Gastrocnemius medialis (tissue), 4 donors: Measurements from ENCODE around the gene OR2T8. TPM values are rescaled to one million over a fixed set of nuclear protein-coding genes. Genes with fewer than 3 reads are reported as not detected.

Experiments
- ATAC-seq, 2 donors: fragments of 150-250 bp; one replicate each; pipeline ENCODE4 v1.9.1; 2016
- DNase-seq, 2 donors: peaks; one replicate each; pipeline ENCODE4 v3.0.0-alpha.2; 2019
- H3K27ac ChIP-seq, 4 donors: fragments of 200-600 bp; sonication (generic); 1 replicate in 1 of 4; 2 replicates in 3 of 4; pipeline ENCODE4 v1.5.1; 2016 to 2018; ENCODE audit warnings: mild to moderate bottlenecking in 2 of 4, moderate library complexity in 1 of 4
- H3K27me3 ChIP-seq, 3 donors: fragments of 200-600 bp; sonication (generic) in 2 of 3; 1 replicate in 1 of 3; 2 replicates in 2 of 3; pipeline versions ENCODE4 v1.5.1 to v1.6.0; 2016 to 2019; ENCODE audit warnings: mild to moderate bottlenecking in 1 of 3, moderate library complexity in 1 of 3
- H3K36me3 ChIP-seq, 2 donors: fragments of 200-600 bp; sonication (generic) in 1 of 2; one replicate each; pipeline ENCODE4 v1.5.1; 2017 to 2018
- H3K4me1 ChIP-seq, 2 donors: fragments of 200-600 bp; sonication (generic) in 1 of 2; one replicate each; pipeline ENCODE4 v1.5.1; 2016 to 2017; ENCODE audit warnings: mild to moderate bottlenecking in 2 of 2
- H3K4me3 ChIP-seq, 4 donors: fragments of 200-600 bp; sonication (generic) in 3 of 4; 1 replicate in 1 of 4; 2 replicates in 3 of 4; pipeline ENCODE4 v1.5.1; 2016 to 2019; ENCODE audit warnings: mild to moderate bottlenecking in 2 of 4
- H3K9me3 ChIP-seq, 3 donors: fragments of 200-600 bp; sonication (generic) in 2 of 3; 1 replicate in 1 of 3; 2 replicates in 2 of 3; pipeline ENCODE4 v1.5.1; 2016 to 2019
- POLR2A ChIP-seq, 2 donors: fragments of 450-650 bp; IDR thresholded peaks; one replicate each; pipeline ENCODE4 v1.6.1; 2017; ENCODE audit warnings: antibody characterized with exemption in 2 of 2, mild to moderate bottlenecking in 2 of 2, moderate library complexity in 2 of 2
- in situ Hi-C, 4 donors: fragments of 200-750 bp; cut with MboI; loops; one replicate each; pipeline versions ENCODE4 v1.15.0 to v1.8.0; 2017; ENCODE audit warnings: low sequenced_read_pairs in 4 of 4
- intact Hi-C: fragments of 100-400 bp; cut with DNase I; formaldehyde crosslinking; loops from one replicate; pipeline ENCODE4 v1.15.1; 2023; ENCODE audit warnings: low total_unique reads
- total RNA-seq, 4 donors: library from RNA; depleted of rRNA; stranded (reverse); fragments of >200 nt; gene quantifications; one replicate each; pipeline versions ENCODE4 v1.1.0 to v1.2.3, GENCODE V29; 2016
- TF ChIP-seq, protein P1 (sequence below), 5 experiments: fragments of 450-650 bp in 3 of 5; fragments of 200-600 bp in 2 of 5; sonication (generic) in 2 of 5; IDR thresholded peaks in 4 of 5; conservative IDR thresholded peaks in 1 of 5; 1 replicate in 4 of 5; 2 replicates in 1 of 5; pipeline ENCODE4 v1.5.1; 2016 to 2019; ENCODE audit warnings: antibody characterized with exemption in 5 of 5, mild to moderate bottlenecking in 3 of 5, moderate library complexity in 3 of 5

The OR2T8 gene
- total RNA-seq, 4 donors from 2014 or later = not detected

DNA sequence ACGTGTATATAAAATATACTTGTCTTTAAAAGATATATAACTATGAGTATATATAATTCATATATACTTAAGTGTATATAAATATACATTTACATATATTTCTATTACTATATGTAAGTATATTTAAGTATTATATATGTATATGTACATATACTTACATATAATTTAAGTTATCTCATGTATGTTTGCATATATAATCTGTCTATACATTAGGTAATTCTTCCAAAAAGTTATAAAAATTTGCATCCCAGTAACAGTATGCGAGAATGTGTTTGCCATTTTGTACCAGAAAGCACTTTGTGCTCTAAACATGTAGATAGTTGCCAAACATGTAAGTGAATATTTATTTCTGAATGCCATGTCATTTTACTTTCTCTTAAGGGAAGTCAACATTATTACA lies 44.9 kb downstream of the OR2T8 start, which contains the start of gene OR2AK2:
OR2AK2 (plus strand) TSS at position 301 of the 400 bp plus-strand sequence. CDS start 144 bp downstream, outside the sequence.
- TF ChIP-seq POLR2A (IDR thresholded peaks at IDR 0.05) = no peak
- TF ChIP-seq, protein P1, sequence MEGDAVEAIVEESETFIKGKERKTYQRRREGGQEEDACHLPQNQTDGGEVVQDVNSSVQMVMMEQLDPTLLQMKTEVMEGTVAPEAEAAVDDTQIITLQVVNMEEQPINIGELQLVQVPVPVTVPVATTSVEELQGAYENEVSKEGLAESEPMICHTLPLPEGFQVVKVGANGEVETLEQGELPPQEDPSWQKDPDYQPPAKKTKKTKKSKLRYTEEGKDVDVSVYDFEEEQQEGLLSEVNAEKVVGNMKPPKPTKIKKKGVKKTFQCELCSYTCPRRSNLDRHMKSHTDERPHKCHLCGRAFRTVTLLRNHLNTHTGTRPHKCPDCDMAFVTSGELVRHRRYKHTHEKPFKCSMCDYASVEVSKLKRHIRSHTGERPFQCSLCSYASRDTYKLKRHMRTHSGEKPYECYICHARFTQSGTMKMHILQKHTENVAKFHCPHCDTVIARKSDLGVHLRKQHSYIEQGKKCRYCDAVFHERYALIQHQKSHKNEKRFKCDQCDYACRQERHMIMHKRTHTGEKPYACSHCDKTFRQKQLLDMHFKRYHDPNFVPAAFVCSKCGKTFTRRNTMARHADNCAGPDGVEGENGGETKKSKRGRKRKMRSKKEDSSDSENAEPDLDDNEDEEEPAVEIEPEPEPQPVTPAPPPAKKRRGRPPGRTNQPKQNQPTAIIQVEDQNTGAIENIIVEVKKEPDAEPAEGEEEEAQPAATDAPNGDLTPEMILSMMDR (IDR thresholded peaks at IDR 0.05 in 4 of 5, conservative IDR thresholded peaks at IDR 0.05 in 1 of 5) = no peak
- intact Hi-C loops = no loop called here
- ATAC-seq (no peak), DNase-seq (no peak)
- Histone ChIP-seq H3K27me3 (no peaks in the 10 kb centered on the region), H3K4me3 (no peak within 1 kb of the TSS), H3K36me3 (no peaks in the 10 kb centered on the region), H3K9me3 (no peaks in the 10 kb centered on the region), H3K4me1 (no peaks in the 10 kb centered on the region), H3K27ac (no peak within 1 kb of the TSS)
- in situ Hi-C loops = no loop called here

DNA sequence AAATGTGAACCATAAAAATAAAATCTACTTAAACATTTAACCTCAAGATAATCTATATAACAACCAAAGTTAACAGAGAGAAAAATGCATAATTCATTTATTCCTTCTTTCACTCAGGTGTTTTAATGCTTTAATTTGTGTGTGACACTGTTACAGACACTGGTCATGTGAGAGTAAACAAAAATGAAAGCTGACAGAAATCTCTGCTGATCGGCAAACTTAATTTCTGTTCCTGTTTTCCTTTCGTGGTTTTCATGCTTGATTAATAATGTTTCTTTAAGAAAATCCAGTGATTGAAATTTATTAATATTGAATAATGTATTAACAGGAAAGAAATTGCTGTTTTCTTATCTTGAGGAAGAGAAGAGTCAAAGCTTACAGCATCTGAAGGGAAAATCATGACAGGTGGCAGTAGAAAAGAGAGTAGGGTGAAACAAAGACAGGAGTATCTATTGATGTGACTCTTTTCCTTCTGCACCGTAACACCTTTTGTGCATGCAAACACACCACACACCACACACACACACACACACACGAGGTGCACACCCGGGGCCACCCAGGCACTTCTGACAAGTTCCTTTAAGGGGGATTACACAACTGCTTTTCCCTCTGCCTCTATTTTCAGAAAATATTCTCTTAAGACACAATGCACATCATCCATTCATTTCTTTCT lies 46.6 kb downstream of the OR2T8 start:
- Histone ChIP-seq H3K27me3 (no peaks in the 10 kb centered on the region), H3K4me3 (no peak overlapping the region), H3K4me1 (no peaks in the 10 kb centered on the region), H3K9me3 (no peaks in the 10 kb centered on the region), H3K27ac (no peak overlapping the region), H3K36me3 (no peaks in the 10 kb centered on the region)
- DNase-seq (no peak), ATAC-seq (no peak)
- TF ChIP-seq POLR2A (IDR thresholded peaks at IDR 0.05) = no peak
- TF ChIP-seq, protein P1 (IDR thresholded peaks at IDR 0.05 in 4 of 5, conservative IDR thresholded peaks at IDR 0.05 in 1 of 5) = no peak
- in situ Hi-C loops = no loop called here
- intact Hi-C loops = no loop called here

Other genes with a start within 250 kb of the OR2T8 start
- not detected for gene OR13G1, start 240.5 kb upstream of the OR2T8 start, total RNA-seq
- gene OR6F1, start 203.6 kb upstream of the OR2T8 start, total RNA-seq = not detected
- not detected for gene OR14K1, start 181.6 kb upstream of the OR2T8 start, total RNA-seq
- not detected for gene OR14A2, start 172.1 kb upstream of the OR2T8 start, total RNA-seq
- not detected for gene OR1C1, start 159.7 kb upstream of the OR2T8 start, total RNA-seq
- gene OR14A16, start 96.1 kb upstream of the OR2T8 start, total RNA-seq = not detected
- not detected for gene OR11L1, start 78.4 kb upstream of the OR2T8 start, total RNA-seq
- 1 to 10 TPM in 1 of 4 donors, under 1 TPM in 3; 0.26 to 1.5 (median 0.49) TPM for gene TRIM58, start 63.1 kb upstream of the OR2T8 start, total RNA-seq
- gene OR2W3, start 24.7 kb upstream of the OR2T8 start, total RNA-seq = under 1 TPM in 1 of 4 donors, not detected in 3; 0.80 TPM
- not detected for gene OR2AJ1, start 4.6 kb downstream of the OR2T8 start, total RNA-seq
- not detected for gene OR2L8, start 28.6 kb downstream of the OR2T8 start, total RNA-seq
- not detected for gene OR2AK2, start 45.0 kb downstream of the OR2T8 start, total RNA-seq
- not detected for gene OR2L5, start 93.4 kb downstream of the OR2T8 start, total RNA-seq
- gene OR2L2, start 109.8 kb downstream of the OR2T8 start, total RNA-seq = not detected
- not detected for gene OR2L3, start 126.6 kb downstream of the OR2T8 start, total RNA-seq
- not detected for gene OR2L13, start 174.9 kb downstream of the OR2T8 start, total RNA-seq
- not detected for gene OR2M5, start 224.9 kb downstream of the OR2T8 start, total RNA-seq